Lung (tissue), 12 donors: ENCODE results near the gene RAB11FIP3. TPM values are rescaled to one million over a fixed set of nuclear protein-coding genes. Genes with fewer than 3 reads are reported as not detected.

Source experiments
- ATAC-seq: fragments of 200-7000 bp; cut with Tn5 transposase; one replicate; pipeline ENCODE4 v1.9.1; 2020; ENCODE audit warnings: moderate number of reproducible peaks; ENCODE audit not compliant: insufficient read depth, low FRiP score
- DNase-seq, 3 donors: peaks; one replicate each; pipeline ENCODE4 v3.0.0-alpha.2; 2013 to 2017
- H3K27ac ChIP-seq, 2 donors: one replicate each; pipeline ENCODE4 v1.5.1; 2013; ENCODE audit warnings: mild to moderate bottlenecking in 2 of 2, moderate library complexity in 2 of 2, control low read depth in 1 of 2, inconsistent platforms in 1 of 2, low read depth in 1 of 2, low read length in 1 of 2
- H3K27me3 ChIP-seq, 3 donors: one replicate each; pipeline ENCODE4 v1.5.1; 2013; ENCODE audit warnings: low read length in 2 of 3; ENCODE audit not compliant: control insufficient read depth in 3 of 3, insufficient read depth in 3 of 3
- H3K36me3 ChIP-seq, 4 donors: one replicate each; pipeline ENCODE4 v1.5.1; 2013; ENCODE audit warnings: low read length in 4 of 4, mild to moderate bottlenecking in 1 of 4, moderate library complexity in 1 of 4; ENCODE audit not compliant: control insufficient read depth in 4 of 4, insufficient read depth in 4 of 4
- H3K4me1 ChIP-seq, 5 donors: one replicate each; pipeline ENCODE4 v1.5.1; 2013; ENCODE audit warnings: low read length in 5 of 5, mild to moderate bottlenecking in 2 of 5, moderate library complexity in 1 of 5; ENCODE audit not compliant: control insufficient read depth in 5 of 5, insufficient read depth in 5 of 5
- H3K4me3 ChIP-seq: one replicate; pipeline ENCODE4 v1.5.1; 2013; ENCODE audit warnings: mild to moderate bottlenecking, control low read depth, moderate library complexity
- H3K9ac ChIP-seq, 2 donors: one replicate each; pipeline ENCODE4 v1.5.1; 2013; ENCODE audit warnings: low read length in 2 of 2, control low read depth in 1 of 2; ENCODE audit not compliant: insufficient read depth in 1 of 2
- H3K9me3 ChIP-seq, 4 donors: one replicate each; pipeline ENCODE4 v1.5.1; 2013; ENCODE audit warnings: low read length in 3 of 4, mild to moderate bottlenecking in 1 of 4, moderate library complexity in 1 of 4; ENCODE audit not compliant: control insufficient read depth in 4 of 4, insufficient read depth in 3 of 4
- CTCF ChIP-seq: IDR thresholded peaks from 2 replicates; pipeline ENCODE4 v1.5.1; 2012; ENCODE audit warnings: mild to moderate bottlenecking; ENCODE audit errors: control extremely low read depth, extremely low read depth
- WGBS, 2 donors: extraction: QIAGEN DNeasy Blood & Tissue Kit; methylation state at CpG; one replicate each; pipeline ENCODE4 v1.1.7; 2013; 5-methylcytosine and 5-hydroxymethylcytosine counted together
- polyA plus RNA-seq, 2 donors: library from polyadenylated mRNA; stranded (reverse); fragments of 200-250 nt; gene quantifications; one replicate each; pipeline ENCODE4 v1.2.1, GENCODE V29; 2013
- total RNA-seq, 2 donors: library from RNA; depleted of rRNA in 1 of 2; stranded (reverse); fragments of >200 nt in 1 of 2; gene quantifications; one replicate each; pipeline ENCODE4 v1.2.1, GENCODE V29; 2014 to 2021
- donor health status: control.
- donor health status: control.
- donor health status: Bipolar disorder and iron deficiency.
- donor health status: healthy.
- donor health status: DM: yes; HTN: yes; CAD: no.

Gene RAB11FIP3
- total and polyA plus RNA-seq, 4 donors: 20.7 to 38.3 (median 21.5) TPM

GRCh38 chr16:537415-538335 lies 112.2 kb downstream of the RAB11FIP3 start:
- peaks cover 0 to 6% (median 0%) of the 10 kb centered on the region in 5 donors for H3K4me1 ChIP-seq
- no peak for TF ChIP-seq CTCF
- H3K4me3 ChIP-seq: no peak overlapping the region
- ATAC-seq (no peak), DNase-seq (no peak)
- H3K27me3 ChIP-seq: no peaks in the 10 kb centered on the region
- no peak overlapping the region for H3K9ac ChIP-seq
- WGBS, 2 donors: 96% methylated on average over 60 of the region's 60 CpGs
- H3K27ac ChIP-seq: no peak overlapping the region
- no peaks in the 10 kb centered on the region for H3K9me3 ChIP-seq
- peaks cover 0 to 44% (median 3%) of the 10 kb centered on the region in 4 donors for H3K36me3 ChIP-seq

- Histone ChIP-seq H3K27me3 (no peaks in the 10 kb centered on the region), H3K4me1 (peaks cover 0 to 6% (median 0%) of the 10 kb centered on the region in 5 donors), H3K4me3 (no peak overlapping the region), H3K36me3 (peaks cover 0 to 40% (median 3%) of the 10 kb centered on the region in 4 donors), H3K27ac (no peak overlapping the region), H3K9ac (no peak overlapping the region), H3K9me3 (no peaks in the 10 kb centered on the region)
- ATAC-seq: no peak
- no peak for DNase-seq
- TF ChIP-seq CTCF: no peak
- WGBS, 2 donors: 93 to 95% methylated on average over 34 of the region's 34 CpGs
Observed at GRCh38 chr16:539901-540530, 114.6 kb downstream of the RAB11FIP3 start.

- DNase-seq (no peak), ATAC-seq (no peak)
- no peak for TF ChIP-seq CTCF
- Histone ChIP-seq H3K27me3 (no peaks in the 10 kb centered on the region), H3K4me3 (no peak overlapping the region), H3K27ac (no peak overlapping the region), H3K36me3 (peaks cover 0 to 38% (median 3%) of the 10 kb centered on the region in 4 donors), H3K9me3 (no peaks in the 10 kb centered on the region), H3K9ac (no peak overlapping the region), H3K4me1 (no peaks in the 10 kb centered on the region)
- 93 to 94% methylated on average over 29 of the region's 29 CpGs for WGBS, 2 donors
Observed at GRCh38 chr16:540645-541340, 115.3 kb downstream of the RAB11FIP3 start.
